WERI-Rb-1 (cell line): ENCODE results near the gene MAST3.

ENCODE experiments used
- DNase-seq: peaks from one replicate; pipeline ENCODE4 v3.0.0-alpha.2; 2020
- H3K27ac ChIP-seq: fragments of 250-450 bp; sonication (Bioruptor Pico); 2 replicates; pipeline ENCODE4 v1.5.1; 2020; ENCODE audit warnings: mild to moderate bottlenecking, moderate library complexity
- H3K27me3 ChIP-seq: fragments of 250-450 bp; sonication (Bioruptor Pico); 2 replicates; pipeline ENCODE4 v1.5.1; 2021; ENCODE audit warnings: mild to moderate bottlenecking, low read depth, moderate library complexity; ENCODE audit not compliant: insufficient read depth, severe bottlenecking
- H3K36me3 ChIP-seq: fragments of 250-450 bp; sonication (Bioruptor Pico); 2 replicates; pipeline ENCODE4 v1.5.1; 2020; ENCODE audit warnings: mild to moderate bottlenecking, moderate library complexity
- H3K4me3 ChIP-seq: 2 replicates; pipeline ENCODE4 v1.5.1; 2011; ENCODE audit warnings: low read depth, mild to moderate bottlenecking, control low read depth, low read length
- H3K9me3 ChIP-seq: fragments of 250-450 bp; sonication (Bioruptor Pico); 2 replicates; pipeline ENCODE4 v1.5.1; 2021; ENCODE audit warnings: mild to moderate bottlenecking, moderate library complexity; ENCODE audit not compliant: severe bottlenecking
- CTCF ChIP-seq: IDR thresholded peaks from 2 replicates; pipeline ENCODE4 v1.5.1; 2011; ENCODE audit warnings: low read depth, mild to moderate bottlenecking, control low read depth, inconsistent platforms, low read length

MAST3 gene

GRCh38 chr19:18137242-18137641, 39.7 kb downstream of the MAST3 start:
- Histone ChIP-seq H3K27me3 (no peaks in the 10 kb centered on the region), H3K36me3 (peaks cover 74% of the 10 kb centered on the region), H3K4me3 (no peak overlapping the region), H3K27ac (no peak overlapping the region), H3K9me3 (no peaks in the 10 kb centered on the region)
- DNase-seq: no peak
- no peak for TF ChIP-seq CTCF

GRCh38 chr19:18137657-18138339, 40.2 kb downstream of the MAST3 start:
- Histone ChIP-seq H3K4me3 (no peak overlapping the region), H3K27ac (no peak overlapping the region), H3K27me3 (no peaks in the 10 kb centered on the region), H3K36me3 (peaks cover 72% of the 10 kb centered on the region), H3K9me3 (no peaks in the 10 kb centered on the region)
- DNase-seq: no peak
- no peak for TF ChIP-seq CTCF

DNA sequence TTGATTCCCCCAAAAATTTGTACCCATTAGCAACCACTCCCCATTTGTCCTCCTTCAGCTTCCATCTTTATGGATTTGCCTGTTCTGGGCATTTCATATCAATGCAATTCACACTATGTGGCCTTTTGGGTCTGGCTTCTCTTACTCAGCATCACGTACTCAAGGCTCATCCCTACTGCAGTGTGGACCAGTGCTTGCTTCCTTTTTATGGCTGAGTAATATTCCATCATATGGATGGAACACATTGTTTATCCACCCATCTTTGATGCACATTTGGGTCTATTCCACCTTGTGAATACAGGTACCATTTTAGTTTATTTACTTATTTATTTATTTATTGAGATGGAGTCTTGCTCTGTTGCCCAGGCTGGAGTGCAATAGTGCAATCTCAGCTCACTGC, 42.9 kb downstream of the MAST3 start:
- no peaks in the 10 kb centered on the region for H3K9me3 ChIP-seq
- H3K27ac ChIP-seq: no peak overlapping the region
- no peak overlapping the region for H3K4me3 ChIP-seq
- peaks cover 71% of the 10 kb centered on the region for H3K36me3 ChIP-seq
- H3K27me3 ChIP-seq: no peaks in the 10 kb centered on the region
- no peak for TF ChIP-seq CTCF
- no peak for DNase-seq

DNA sequence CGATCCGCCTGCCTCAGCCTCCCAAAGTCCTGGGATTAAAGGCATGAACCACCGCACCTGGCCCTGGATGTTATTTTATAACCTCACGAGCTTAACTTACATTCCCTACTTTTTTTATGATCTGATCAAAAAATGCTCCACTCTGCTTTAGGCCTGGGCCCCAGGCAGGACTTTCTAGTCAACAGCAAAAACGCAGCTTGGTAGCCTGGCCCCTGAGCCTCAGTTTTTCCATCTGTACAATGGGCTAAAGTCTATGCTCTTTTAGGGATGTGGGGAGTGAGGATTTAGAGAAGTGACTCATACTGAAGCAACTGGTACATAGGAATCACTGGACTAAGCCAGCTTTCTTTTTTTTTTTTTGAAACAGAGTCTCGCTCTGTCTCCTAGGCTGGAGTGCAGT, 43.5 kb downstream of the MAST3 start:
- H3K9me3 ChIP-seq: no peaks in the 10 kb centered on the region
- DNase-seq: no peak
- H3K36me3 ChIP-seq: peaks cover 73% of the 10 kb centered on the region
- H3K27ac ChIP-seq: no peak overlapping the region
- TF ChIP-seq CTCF: no peak
- H3K27me3 ChIP-seq: no peaks in the 10 kb centered on the region
- no peak overlapping the region for H3K4me3 ChIP-seq

DNA sequence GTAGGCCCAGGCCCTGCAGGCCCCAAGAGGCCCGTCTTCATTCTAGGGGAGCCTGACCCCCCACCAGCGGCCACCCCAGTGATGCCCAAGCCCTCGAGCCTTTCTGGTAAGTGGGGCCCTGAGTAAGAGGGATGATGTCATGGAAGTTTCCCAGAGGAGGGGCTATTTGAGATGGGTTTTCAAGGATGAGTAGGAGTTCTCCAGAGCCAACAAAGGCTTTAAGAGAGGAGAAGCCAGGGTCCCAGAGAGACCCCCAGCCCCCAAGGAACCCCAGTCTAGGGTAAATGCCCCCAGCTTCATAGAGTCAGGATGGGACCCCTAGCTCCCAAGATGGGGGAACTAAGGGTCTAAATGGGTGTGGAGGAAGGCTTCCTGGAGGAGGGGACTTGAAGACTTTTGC, 46.3 kb downstream of the MAST3 start:
- peaks cover 68% of the 10 kb centered on the region for H3K36me3 ChIP-seq
- H3K27ac ChIP-seq: no peak overlapping the region
- TF ChIP-seq CTCF: no peak
- no peaks in the 10 kb centered on the region for H3K27me3 ChIP-seq
- no peak overlapping the region for H3K4me3 ChIP-seq
- DNase-seq: no peak
- H3K9me3 ChIP-seq: no peaks in the 10 kb centered on the region

- H3K36me3 ChIP-seq: peaks cover 63% of the 10 kb centered on the region
- H3K9me3 ChIP-seq: no peaks in the 10 kb centered on the region
- TF ChIP-seq CTCF: no peak
- DNase-seq: no peak
- no peak overlapping the region for H3K4me3 ChIP-seq
- no peaks in the 10 kb centered on the region for H3K27me3 ChIP-seq
- no peak overlapping the region for H3K27ac ChIP-seq
These were observed 46.8 kb downstream of the MAST3 start for GRCh38 chr19:18144361-18144760.
